H9 (cell line): ENCODE results near the gene MAJIN. TPM values are rescaled to one million over a fixed set of nuclear protein-coding genes. Genes with fewer than 3 reads are reported as not detected.

ENCODE experiments used
- DNase-seq: peaks from one replicate; pipeline ENCODE4 v3.0.0-alpha.2; 2017
- H2AFZ ChIP-seq: one replicate; pipeline ENCODE4 v1.6.1; 2013; ENCODE audit warnings: mild to moderate bottlenecking, low read length, control low read depth, moderate library complexity
- H2AK5ac ChIP-seq: 2 replicates; pipeline ENCODE4 v1.6.1; 2013; ENCODE audit warnings: low read length, control low read depth, mixed read lengths; ENCODE audit not compliant: insufficient read length
- H2BK120ac ChIP-seq: one replicate; pipeline ENCODE4 v1.6.1; 2013; ENCODE audit warnings: low read depth, mild to moderate bottlenecking, low read length, control low read depth, inconsistent platforms; ENCODE audit not compliant: poor library complexity, severe bottlenecking
- H2BK12ac ChIP-seq: 2 replicates; pipeline ENCODE4 v1.6.1; 2013; ENCODE audit warnings: low read length, control low read depth, mixed read lengths, low read depth; ENCODE audit not compliant: insufficient read length
- H2BK15ac ChIP-seq: 2 replicates; pipeline ENCODE4 v1.6.1; 2013; ENCODE audit warnings: low read depth, low read length, control low read depth
- H2BK20ac ChIP-seq: one replicate; pipeline ENCODE4 v1.6.1; 2013; ENCODE audit warnings: low read depth, mild to moderate bottlenecking, low read length, control low read depth, inconsistent platforms; ENCODE audit not compliant: poor library complexity, severe bottlenecking
- H2BK5ac ChIP-seq: 2 replicates; pipeline ENCODE4 v1.6.1; 2013; ENCODE audit warnings: low read length, control low read depth, mixed read lengths; ENCODE audit not compliant: insufficient read length
- H3K14ac ChIP-seq: 2 replicates; pipeline ENCODE4 v1.6.1; 2013; ENCODE audit warnings: low read length, control low read depth; ENCODE audit not compliant: insufficient read depth
- H3K18ac ChIP-seq: 2 replicates; pipeline ENCODE4 v1.6.1; 2013; ENCODE audit warnings: low read depth, mild to moderate bottlenecking, mixed read lengths, low read length, control low read depth; ENCODE audit not compliant: insufficient read length
- H3K23ac ChIP-seq: 2 replicates; pipeline ENCODE4 v1.6.1; 2013; ENCODE audit warnings: low read length, control low read depth, mixed read lengths, low read depth; ENCODE audit not compliant: insufficient read length
- H3K23me2 ChIP-seq: 2 replicates; pipeline ENCODE4 v1.6.1; 2013; ENCODE audit warnings: low read depth, mild to moderate bottlenecking, mixed read lengths, low read length, control low read depth; ENCODE audit not compliant: insufficient read length, poor library complexity, severe bottlenecking
- H3K27ac ChIP-seq: 2 replicates; pipeline ENCODE4 v1.5.1; 2013; ENCODE audit warnings: low read length, control low read depth, mixed read lengths, low read depth; ENCODE audit not compliant: insufficient read length
- H3K27me3 ChIP-seq: 2 replicates; pipeline ENCODE4 v1.6.1; 2013; ENCODE audit warnings: low read length, control low read depth, inconsistent platforms; ENCODE audit not compliant: insufficient read depth
- H3K4ac ChIP-seq: 2 replicates; pipeline ENCODE4 v1.6.1; 2013; ENCODE audit warnings: low read depth, mild to moderate bottlenecking, control low read depth, inconsistent platforms, low read length, moderate library complexity
- H3K4me1 ChIP-seq: 2 replicates; pipeline ENCODE4 v1.6.1; 2013; ENCODE audit warnings: low read length, control low read depth, inconsistent platforms; ENCODE audit not compliant: insufficient read depth
- H3K4me2 ChIP-seq: 2 replicates; pipeline ENCODE4 v1.6.1; 2013; ENCODE audit warnings: low read length, control low read depth, mixed read lengths; ENCODE audit not compliant: insufficient read length, insufficient read depth
- H3K56ac ChIP-seq: 2 replicates; pipeline ENCODE4 v1.6.1; 2013; ENCODE audit warnings: low read depth, mild to moderate bottlenecking, mixed read lengths, low read length, control low read depth; ENCODE audit not compliant: insufficient read length
- H3K79me1 ChIP-seq: 2 replicates; pipeline ENCODE4 v1.6.1; 2013; ENCODE audit warnings: low read depth, mild to moderate bottlenecking, moderate library complexity, low read length, control low read depth, inconsistent platforms; ENCODE audit not compliant: insufficient read depth, poor library complexity, severe bottlenecking
- H3K79me2 ChIP-seq: 2 replicates; pipeline ENCODE4 v1.6.1; 2013; ENCODE audit warnings: low read length, control low read depth, inconsistent platforms; ENCODE audit not compliant: insufficient read depth
- H3K9ac ChIP-seq: 2 replicates; pipeline ENCODE4 v1.6.1; 2013; ENCODE audit warnings: low read length, control low read depth, mixed read lengths; ENCODE audit not compliant: insufficient read length; ENCODE audit errors: extremely low read depth
- H3K9me3 ChIP-seq: one replicate; pipeline ENCODE4 v1.6.1; 2013; ENCODE audit warnings: low read depth, low read length, inconsistent platforms; ENCODE audit not compliant: control insufficient read depth
- H3T11ph ChIP-seq: one replicate; pipeline ENCODE4 v1.6.1; 2013; ENCODE audit warnings: mild to moderate bottlenecking, low read length, control low read depth, inconsistent platforms
- H4K20me1 ChIP-seq: one replicate; pipeline ENCODE4 v1.6.1; 2013; ENCODE audit not compliant: control insufficient read depth, insufficient read length, insufficient read depth
- H4K5ac ChIP-seq: 2 replicates; pipeline ENCODE4 v1.6.1; 2013; ENCODE audit warnings: low read depth, mild to moderate bottlenecking, mixed read lengths, low read length, control low read depth; ENCODE audit not compliant: insufficient read length
- H4K8ac ChIP-seq: replicated peaks from 2 replicates; pipeline ENCODE4 v1.6.1; 2013; ENCODE audit warnings: low read length, control low read depth, mixed read lengths, low read depth; ENCODE audit not compliant: insufficient read length
- H4K91ac ChIP-seq: 2 replicates; pipeline ENCODE4 v1.6.1; 2013; ENCODE audit warnings: low read depth, mild to moderate bottlenecking, moderate library complexity, mixed read lengths, low read length, control low read depth; ENCODE audit not compliant: insufficient read length
- H3K27ac Mint-ChIP-seq, 3 experiments: 2 replicates in 2 of 3; 3 replicates in 1 of 3; pipeline ENCODE4 v1.8.0; 2020 to 2021; ENCODE audit warnings: mixed read lengths in 3 of 3, mild to moderate bottlenecking in 1 of 3, moderate library complexity in 1 of 3
- H3K27me3 Mint-ChIP-seq: 2 replicates; pipeline ENCODE4 v1.8.0; 2021; ENCODE audit warnings: low read depth, mild to moderate bottlenecking, moderate library complexity, mixed read lengths
- H3K36me3 Mint-ChIP-seq, 3 experiments: 2 replicates in 2 of 3; 3 replicates in 1 of 3; pipeline ENCODE4 v1.8.0; 2020 to 2021; ENCODE audit warnings: low read depth in 3 of 3, mixed read lengths in 3 of 3; ENCODE audit not compliant: insufficient read depth in 1 of 3
- H3K4me1 Mint-ChIP-seq, 2 experiments: 2 replicates each; pipeline ENCODE4 v1.8.0; 2020; ENCODE audit warnings: mixed read lengths in 2 of 2
- H3K4me3 Mint-ChIP-seq, 2 experiments: 2 replicates in 1 of 2; 3 replicates in 1 of 2; pipeline ENCODE4 v1.8.0; 2020 to 2021; ENCODE audit warnings: mild to moderate bottlenecking in 2 of 2, mixed read lengths in 2 of 2, moderate library complexity in 1 of 2
- H3K9me3 Mint-ChIP-seq, 2 experiments: 2 replicates in 1 of 2; 3 replicates in 1 of 2; pipeline ENCODE4 v1.8.0; 2020; ENCODE audit warnings: mild to moderate bottlenecking in 2 of 2, mixed read lengths in 2 of 2, moderate library complexity in 1 of 2
- CTCF ChIP-seq: fragments of 200-600 bp; sonication (generic); conservative IDR thresholded peaks from 3 replicates; pipeline ENCODE4 v1.8.0; 2021; ENCODE audit warnings: antibody characterized with exemption, mild to moderate bottlenecking
- WGBS: extraction: QIAGEN DNeasy Blood & Tissue Kit; methylation state at CpG from one replicate; pipeline ENCODE4 v1.1.7; 2013; ENCODE audit warnings: missing lambda C conversion rate, low lambda C conversion rate, mixed read lengths; ENCODE audit not compliant: insufficient read length; ENCODE audit errors: extremely low coverage; 5-methylcytosine and 5-hydroxymethylcytosine counted together
- total RNA-seq: library from RNA; stranded (reverse); gene quantifications from 2 replicates; pipeline ENCODE4 v1.2.1, GENCODE V29; 2021

MAJIN gene
- total RNA-seq, 1 experiment from 2014 or later, result not detected

DNA sequence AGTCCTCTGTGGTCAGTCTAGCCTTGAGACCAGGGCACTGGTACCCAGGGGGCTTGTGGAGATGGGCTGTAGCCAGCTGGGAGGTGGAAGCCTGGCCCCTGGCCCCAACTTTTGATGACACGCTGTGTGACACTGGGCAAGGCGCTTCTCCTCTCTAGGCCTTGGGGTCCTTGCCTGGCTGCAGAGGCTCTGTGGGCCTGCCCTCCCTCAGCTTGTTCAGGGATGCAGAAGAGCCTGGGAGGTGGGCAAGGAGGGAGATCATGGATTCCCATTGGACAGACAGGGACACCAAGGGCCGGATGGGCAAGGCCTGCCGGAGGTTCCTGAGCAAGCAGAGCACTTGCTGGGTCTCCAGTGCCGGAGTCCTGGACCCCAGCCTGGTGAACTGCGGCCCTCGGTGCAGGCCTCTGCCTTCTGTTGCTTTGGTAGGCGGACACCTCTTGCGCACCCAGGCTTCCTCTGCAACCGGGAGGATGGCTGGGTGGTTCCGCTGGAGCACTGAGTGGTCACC lies 48.7 kb downstream of the MAJIN start:
- Histone ChIP-seq H3K18ac (no peak overlapping the region), H2BK12ac (no peak overlapping the region), H3K14ac (no peak overlapping the region; the same call in 1 of the 2 replicates), H3K4ac (no peak overlapping the region; the same call in 1 of the 2 replicates), H2AK5ac (no peak overlapping the region), H4K91ac (no peak overlapping the region), H4K5ac (no peak overlapping the region), H4K20me1 (no peaks in the 10 kb centered on the region), H3K27me3 (no peaks in the 10 kb centered on the region), H2BK20ac (no peak overlapping the region), H3K23ac (no peak overlapping the region), H3K23me2 (peaks cover 7% of the 10 kb centered on the region), H2BK120ac (no peak overlapping the region), H3K79me1 (no peaks in the 10 kb centered on the region), H3K27ac (no peak overlapping the region), H4K8ac (no peak overlapping the region), H3T11ph (no peak overlapping the region), H3K4me1 (no peaks in the 10 kb centered on the region), H2AFZ (no peak overlapping the region), H3K9ac (no peak overlapping the region), H3K56ac (no peak overlapping the region), H3K4me2 (no peak overlapping the region), H2BK15ac (no peak overlapping the region), H2BK5ac (no peak overlapping the region), H3K79me2 (no peaks in the 10 kb centered on the region), H3K9me3 (no peaks in the 10 kb centered on the region)
- WGBS, result no CpG with 5 or more reads among the region's 11 CpGs
- Mint-ChIP-seq H3K27me3 (peaks cover 7% of the 10 kb centered on the region), H3K27ac (no peak overlapping the region), H3K4me3 (peak overlapping the region in 1 of 2 experiments; percentile 93; a peak in 1 of 5 replicates), H3K9me3 (no peaks in the 10 kb centered on the region), H3K36me3 (no peaks in the 10 kb centered on the region), H3K4me1 (peaks cover 9 to 17% of the 10 kb centered on the region in 2 experiments)
- DNase-seq, result no peak
- no peak for TF ChIP-seq CTCF
